Lower leg skin (tissue), 3 donors: ENCODE measurements around the gene PACRG.

Experiments used
- CTCF ChIP-seq, 3 donors: fragments of 450-650 bp; IDR thresholded peaks; one replicate each; pipeline ENCODE4 v1.5.1; 2016; ENCODE audit warnings: antibody characterized with exemption in 3 of 3, mild to moderate bottlenecking in 3 of 3, moderate library complexity in 2 of 3
- POLR2A ChIP-seq, 2 donors: fragments of 450-650 bp; IDR thresholded peaks; one replicate each; pipeline ENCODE4 v1.6.1; 2016 to 2017; ENCODE audit warnings: antibody characterized with exemption in 2 of 2, mild to moderate bottlenecking in 1 of 2, moderate library complexity in 1 of 2

GRCh38 chr6:162963861-162964260 lies 236.1 kb downstream of the PACRG start:
- TF ChIP-seq CTCF (IDR thresholded peaks at IDR 0.05), result no peak
- TF ChIP-seq POLR2A (IDR thresholded peaks at IDR 0.05), result no peak
